HG02840 (cell line): ENCODE measurements around the gene GRK5.

ENCODE experiments used
- ATAC-seq: cut with Tn5 transposase; IDR thresholded peaks from one replicate; pipeline ENCODE4 v1.9.1; 2021; ENCODE audit warnings: mild to moderate bottlenecking, moderate library complexity, moderate number of reproducible peaks; ENCODE audit not compliant: unreplicated experiment, low FRiP score

The GRK5 gene

DNA sequence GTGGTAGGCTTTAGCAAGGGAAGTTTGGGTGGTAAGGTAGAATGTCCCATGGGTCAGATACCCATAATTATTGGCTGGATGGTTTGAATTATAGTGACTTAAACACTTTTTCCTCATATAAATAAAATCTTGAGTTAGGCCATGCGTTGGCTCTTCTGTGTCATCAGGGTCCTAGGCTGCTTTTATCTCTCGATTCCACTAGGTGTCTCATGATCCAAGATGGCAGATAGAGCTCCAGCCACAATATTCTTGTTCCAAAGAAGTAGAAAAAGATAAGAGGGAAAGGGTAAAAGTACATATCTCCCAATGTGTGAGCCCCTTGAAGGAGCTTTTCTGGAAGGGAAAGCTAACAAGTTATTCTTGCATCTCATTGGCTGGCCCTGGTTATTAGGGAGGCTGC is 144.7 kb downstream of the GRK5 start:
- no peak for ATAC-seq

DNA sequence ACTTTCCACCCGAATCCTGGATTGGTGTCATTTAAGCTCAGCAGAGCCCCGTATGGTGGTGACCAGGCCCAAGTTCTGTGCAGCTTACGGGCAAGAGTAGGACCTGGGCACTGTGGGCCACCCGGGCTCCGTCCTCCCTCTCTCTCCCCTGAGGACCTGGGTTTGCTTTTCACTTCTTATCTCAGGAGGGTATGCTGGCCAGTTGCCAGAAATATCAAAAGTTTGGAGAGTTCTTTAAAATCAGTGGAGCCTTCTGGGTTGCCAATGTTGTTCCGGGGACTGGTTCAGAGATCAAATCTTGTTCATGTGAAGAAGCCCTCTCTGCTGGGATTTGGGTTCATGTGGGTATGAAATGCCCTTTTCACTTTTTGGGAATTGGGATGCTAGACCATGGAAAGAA is 145.4 kb downstream of the GRK5 start:
- ATAC-seq: no peak

- ATAC-seq: no peak
These were observed 146.1 kb downstream of the GRK5 start for GRCh38 chr10:119353421-119353820.

DNA sequence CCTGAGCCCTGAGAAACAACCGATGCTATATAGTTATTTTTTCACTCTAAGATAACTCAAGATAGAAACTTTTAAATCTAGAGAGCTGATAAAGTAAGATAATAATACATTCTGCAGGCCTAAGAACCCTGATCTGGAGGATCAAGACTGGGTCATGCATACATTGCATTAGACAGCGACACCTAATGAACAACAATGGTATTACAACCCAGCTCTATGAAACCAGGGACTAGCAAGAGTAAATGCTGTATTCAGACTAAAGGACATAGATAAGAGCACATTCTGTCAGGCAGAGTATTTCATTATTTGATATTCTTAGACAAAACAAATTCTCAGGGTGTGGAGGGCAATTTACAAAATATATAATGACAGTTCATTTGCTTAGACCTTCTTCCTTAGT is 148.6 kb downstream of the GRK5 start:
- no peak for ATAC-seq

DNA sequence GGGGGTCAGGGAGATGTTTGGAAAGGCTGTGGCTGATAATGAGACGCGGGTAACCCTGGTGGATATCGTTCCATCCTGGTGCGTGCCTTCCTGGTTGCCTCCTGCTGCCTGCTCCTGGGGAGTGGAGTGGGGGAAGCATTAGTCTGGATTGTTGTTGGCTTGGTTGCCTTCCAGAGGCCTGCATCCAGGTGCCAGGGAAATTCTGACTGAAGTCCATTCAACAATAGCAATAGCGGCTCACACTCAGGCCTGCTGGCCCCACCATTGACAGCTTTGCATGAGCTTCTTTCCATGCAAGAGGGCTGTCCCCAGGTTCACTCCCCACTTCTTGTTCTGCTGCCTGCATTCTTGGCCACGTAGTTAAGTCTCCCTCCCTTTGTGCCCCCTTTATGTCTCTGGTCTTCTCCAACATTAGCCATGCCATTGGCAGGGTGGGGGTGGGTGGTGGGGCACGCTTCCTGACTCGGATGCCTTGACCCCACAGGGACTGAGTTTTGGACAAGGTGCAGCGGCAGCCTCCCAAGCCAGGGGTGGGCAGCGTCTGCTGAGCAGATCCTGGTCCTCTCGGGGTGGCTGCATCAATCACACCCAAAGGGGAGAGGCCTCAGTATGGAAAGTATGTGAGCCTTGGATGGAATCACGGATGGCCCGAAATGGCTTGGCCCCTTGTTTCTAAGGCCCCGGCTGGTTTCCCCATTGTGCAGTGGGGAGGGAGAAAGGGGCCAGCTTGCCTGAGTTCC is 150.2 kb downstream of the GRK5 start:
- no peak for ATAC-seq

- no peak for ATAC-seq
These were observed 150.8 kb downstream of the GRK5 start for GRCh38 chr10:119358152-119358512.

DNA sequence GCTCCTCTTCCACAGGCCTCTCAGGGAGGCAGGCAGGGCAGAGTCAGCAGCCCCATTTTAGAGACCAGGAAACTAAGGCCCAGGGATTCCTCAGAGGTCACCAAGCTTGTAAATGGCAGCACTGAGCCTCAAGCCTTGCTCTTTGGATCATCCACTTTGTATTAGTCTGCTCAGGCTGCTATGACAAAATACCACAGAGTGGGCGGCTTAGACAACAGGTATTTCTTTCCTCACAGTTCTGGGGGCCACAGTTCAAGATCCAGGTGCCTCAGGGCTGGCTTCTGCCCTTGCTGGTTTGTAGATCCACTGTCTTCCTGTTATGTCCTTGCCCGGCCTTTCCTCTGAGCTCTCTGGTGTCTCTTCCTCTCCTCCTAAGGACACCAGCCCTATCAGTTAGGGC is 151.2 kb downstream of the GRK5 start:
- ATAC-seq: no peak

GRCh38 chr10:119359025-119359424 is 151.7 kb downstream of the GRK5 start:
- no peak for ATAC-seq

GRCh38 chr10:119360181-119360921 is 153.0 kb downstream of the GRK5 start:
- no peak for ATAC-seq

- no peak for ATAC-seq
These were observed 153.7 kb downstream of the GRK5 start for GRCh38 chr10:119361037-119361436.

DNA sequence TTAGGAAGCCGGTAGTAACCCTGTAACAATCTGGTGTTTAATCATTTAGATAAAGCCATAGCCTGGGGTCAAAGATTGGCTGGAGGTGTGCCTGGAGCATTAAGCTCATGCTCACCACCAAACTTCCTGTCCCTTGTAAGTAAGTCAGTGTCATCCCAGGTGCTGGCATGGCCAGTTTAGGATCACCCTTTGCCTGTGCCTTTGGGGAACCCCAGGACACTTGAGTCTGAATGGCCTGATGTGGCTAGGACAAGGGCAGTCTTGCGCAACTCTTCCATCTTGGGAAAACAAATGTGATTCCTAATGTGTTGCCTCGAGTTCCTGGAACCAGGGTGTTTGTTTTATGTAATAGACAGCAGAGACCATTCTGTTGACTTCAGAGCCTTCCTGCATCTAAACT is 154.8 kb downstream of the GRK5 start:
- no peak for ATAC-seq

GRCh38 chr10:119364645-119365600 is 157.6 kb downstream of the GRK5 start:
- ATAC-seq: no peak

- no peak for ATAC-seq
These were observed 158.6 kb downstream of the GRK5 start for GRCh38 chr10:119365773-119366599.

- no peak for ATAC-seq
These were observed 160.6 kb downstream of the GRK5 start for GRCh38 chr10:119367841-119368549.

DNA sequence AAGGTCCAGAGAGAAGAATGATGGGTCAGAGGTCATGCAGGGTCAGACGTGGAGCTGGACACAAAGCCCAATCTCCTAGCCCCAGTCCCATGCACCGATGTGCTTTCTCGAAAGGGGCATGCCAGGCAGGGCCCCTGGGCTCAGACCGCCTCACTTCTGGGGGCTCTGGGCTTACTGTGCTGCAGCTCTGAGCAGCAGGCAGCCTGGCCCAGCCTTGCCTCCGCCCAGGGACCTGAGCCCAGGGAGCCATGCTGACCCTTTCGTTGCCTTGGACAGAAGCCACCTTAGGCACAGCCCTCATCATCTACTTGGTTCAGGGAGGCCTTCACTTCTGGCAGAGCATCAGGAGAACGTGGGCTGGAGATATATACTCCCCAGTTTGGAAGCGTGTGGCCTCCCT is 161.2 kb downstream of the GRK5 start:
- ATAC-seq: no peak

GRCh38 chr10:119368991-119369869 is 161.9 kb downstream of the GRK5 start:
- ATAC-seq: peak; percentile 51

- ATAC-seq: no peak
These were observed 162.9 kb downstream of the GRK5 start for GRCh38 chr10:119370111-119370741.
